AG09309 (cell line): ENCODE data around the gene TMEM263.

Source experiments
- DNase-seq: peaks from one replicate; pipeline ENCODE4 v3.0.0-alpha.2; 2010; ENCODE audit warnings: low read depth
- H3K4me3 ChIP-seq: 2 replicates; pipeline ENCODE4 v1.5.1; 2011; ENCODE audit warnings: mild to moderate bottlenecking, low read depth, low read length, moderate library complexity; ENCODE audit not compliant: control insufficient read depth
- CTCF ChIP-seq: IDR thresholded peaks from 2 replicates; pipeline ENCODE4 v1.5.1; 2011; ENCODE audit warnings: mild to moderate bottlenecking, low read depth, low read length, inconsistent platforms; ENCODE audit not compliant: insufficient read depth, control insufficient read depth; ENCODE audit errors: missing control alignments

Gene TMEM263

GRCh38 chr12:106911581-106911980, 44.1 kb upstream of the TMEM263 start:
- no peak for TF ChIP-seq CTCF
- H3K4me3 ChIP-seq, result no peak overlapping the region
- DNase-seq, result no peak

DNA sequence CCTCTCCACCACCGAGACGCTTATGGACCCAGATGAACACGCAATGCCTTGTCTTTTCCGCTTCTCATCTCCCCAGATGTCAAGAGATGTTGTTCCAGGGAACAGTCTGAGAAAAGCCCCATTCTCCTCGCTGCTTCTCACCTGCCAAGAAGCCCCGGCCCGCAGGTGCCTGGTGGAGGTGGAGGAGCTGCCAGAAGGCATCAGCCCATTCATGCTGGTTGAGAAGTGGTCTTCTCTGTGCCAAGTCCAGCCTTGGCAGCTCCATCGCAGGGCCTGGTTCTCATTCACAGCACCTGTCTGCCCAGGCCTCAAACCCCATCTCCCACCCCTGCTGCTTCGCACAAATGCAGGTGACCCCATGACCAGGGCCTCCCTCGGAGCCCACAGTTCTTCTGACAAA, 42.3 kb upstream of the TMEM263 start:
- TF ChIP-seq CTCF, result no peak
- H3K4me3 ChIP-seq, result no peak overlapping the region
- DNase-seq, result no peak

DNA sequence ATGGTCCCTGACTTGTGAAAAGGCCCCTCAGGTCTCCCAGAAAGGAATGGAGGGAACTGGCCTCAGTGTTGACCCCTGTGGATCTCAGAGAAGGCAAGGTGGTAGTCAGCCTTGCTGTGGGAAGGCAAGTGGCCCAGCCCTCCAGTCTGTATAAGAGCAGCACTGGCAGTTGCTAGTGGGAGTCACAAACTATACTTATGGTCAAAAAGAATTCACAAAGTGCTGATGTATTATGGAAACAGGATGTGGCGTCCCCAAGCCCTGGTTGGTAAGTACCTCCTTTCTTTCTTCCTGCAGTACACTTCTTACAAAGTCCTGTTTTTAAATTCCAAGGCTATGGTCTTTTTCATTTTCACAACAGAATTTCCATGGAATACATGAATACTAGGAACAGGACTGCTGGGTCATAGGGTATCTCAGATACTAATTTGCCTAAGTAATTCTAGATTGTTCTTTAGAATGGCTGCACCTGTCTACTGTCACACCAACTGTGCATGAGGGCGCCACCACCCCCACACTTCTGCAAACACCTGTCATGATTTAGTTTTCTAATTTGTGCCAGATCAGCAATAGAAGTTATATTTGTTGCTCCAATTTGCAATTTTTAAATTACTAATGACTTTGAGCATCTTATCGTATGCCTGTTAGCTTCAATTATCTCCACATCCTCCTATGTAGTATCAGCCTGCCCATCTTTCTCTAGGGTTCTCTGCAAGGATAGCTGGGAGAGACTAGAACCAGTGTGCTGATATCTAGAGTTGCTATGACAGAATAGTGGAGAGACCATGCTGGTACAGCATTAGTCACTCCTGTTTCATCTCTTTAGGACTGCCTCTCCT, 40.7 kb upstream of the TMEM263 start:
- TF ChIP-seq CTCF, result no peak
- no peak overlapping the region for H3K4me3 ChIP-seq
- no peak for DNase-seq

DNA sequence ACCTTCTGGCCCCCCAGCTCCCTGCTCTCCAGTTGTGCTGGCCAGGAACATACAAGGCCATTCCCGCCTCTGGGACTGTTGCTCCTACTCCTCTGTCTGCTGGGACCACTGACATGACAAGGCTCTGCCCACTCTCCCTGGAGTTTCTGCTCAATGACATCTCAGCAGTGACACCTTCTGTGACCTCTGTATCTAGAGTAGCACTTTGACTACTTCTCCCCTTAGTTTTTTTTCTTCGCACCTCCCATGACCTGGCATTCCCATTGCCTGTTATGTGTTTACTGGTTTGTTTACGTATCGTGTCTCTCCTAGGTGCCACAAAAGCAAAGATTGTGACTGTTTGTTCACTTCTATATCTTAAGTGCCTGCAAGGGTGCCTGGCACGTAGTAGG, 40.1 kb upstream of the TMEM263 start:
- no peak for TF ChIP-seq CTCF
- no peak for DNase-seq
- no peak overlapping the region for H3K4me3 ChIP-seq

- DNase-seq, result no peak
- no peak overlapping the region for H3K4me3 ChIP-seq
- TF ChIP-seq CTCF, result no peak
Observed at GRCh38 chr12:106917503-106917902, 38.2 kb upstream of the TMEM263 start.

GRCh38 chr12:106918746-106919145, 37.0 kb upstream of the TMEM263 start:
- DNase-seq, result no peak
- no peak overlapping the region for H3K4me3 ChIP-seq
- TF ChIP-seq CTCF, result peak; percentile 57
